ENCODE data around the gene AQP1.

GRCh38 chr7:30970594-30971094 lies 59.0 kb downstream of the AQP1 start:
- TF ChIP-seq CTCF (IDR thresholded peaks at IDR 0.05): no peak
- TF ChIP-seq POLR2A (IDR thresholded peaks at IDR 0.05): no peak
